Breast epithelium (tissue), 4 donors: Measurements from ENCODE around the gene BCL11B. TPM values are rescaled to one million over a fixed set of nuclear protein-coding genes. Genes with fewer than 3 reads are reported as not detected.

Source experiments
- DNase-seq, 2 donors: peaks; one replicate each; pipeline ENCODE4 v3.0.0-alpha.2; 2019; ENCODE audit warnings: low spot score in 2 of 2
- H3K27ac ChIP-seq, 2 donors: fragments of 200-600 bp; sonication (generic) in 1 of 2; one replicate each; pipeline ENCODE4 v1.5.1; 2016 to 2019; ENCODE audit warnings: mild to moderate bottlenecking in 1 of 2
- H3K27me3 ChIP-seq, 2 donors: fragments of 200-600 bp; sonication (generic) in 1 of 2; one replicate each; pipeline versions ENCODE4 v1.5.1 to v1.6.0; 2017 to 2019; ENCODE audit warnings: control low read depth in 1 of 2, mild to moderate bottlenecking in 1 of 2
- H3K36me3 ChIP-seq: fragments of 200-600 bp; one replicate; pipeline ENCODE4 v1.5.1; 2019
- H3K4me1 ChIP-seq, 2 donors: fragments of 200-600 bp; sonication (generic); one replicate each; pipeline ENCODE4 v1.5.1; 2016 to 2019; ENCODE audit warnings: control low read depth in 1 of 2
- H3K4me3 ChIP-seq, 3 donors: fragments of 200-600 bp; sonication (generic); 1 replicate in 2 of 3; 2 replicates in 1 of 3; pipeline ENCODE4 v1.5.1; 2016 to 2019; ENCODE audit warnings: mild to moderate bottlenecking in 3 of 3, moderate library complexity in 2 of 3
- H3K9me3 ChIP-seq, 2 donors: fragments of 200-600 bp; sonication (generic) in 1 of 2; one replicate each; pipeline ENCODE4 v1.5.1; 2016 to 2019; ENCODE audit warnings: control low read depth in 1 of 2
- POLR2A ChIP-seq: fragments of 450-650 bp; IDR thresholded peaks from one replicate; pipeline ENCODE4 v1.6.1; 2016; ENCODE audit warnings: antibody characterized with exemption, mild to moderate bottlenecking, moderate library complexity
- POLR2AphosphoS5 ChIP-seq, 3 donors: sonication (generic); formaldehyde crosslinking; IDR thresholded peaks; one replicate each; pipeline ENCODE4 v1.6.1; 2017; ENCODE audit warnings: antibody characterized with exemption in 3 of 3
- intact Hi-C: fragments of 100-400 bp; cut with DNase I; formaldehyde crosslinking; loops from one replicate; pipeline ENCODE4 v1.15.1; 2023; ENCODE audit warnings: low total_unique reads
- total RNA-seq, 3 donors: library from RNA; depleted of rRNA; stranded (reverse); fragments of >200 nt; gene quantifications; one replicate each; pipeline ENCODE4 v1.1.0, GENCODE V29; 2016
- TF ChIP-seq, protein P1 (sequence below), 3 donors: fragments of 450-650 bp; IDR thresholded peaks; one replicate each; pipeline ENCODE4 v1.5.1; 2016 to 2017; ENCODE audit warnings: antibody characterized with exemption in 3 of 3, mild to moderate bottlenecking in 3 of 3, moderate library complexity in 3 of 3

Gene BCL11B
- total RNA-seq, 3 donors from 2014 or later, result 0.96 to 3.9 (median 2.6) TPM

DNA sequence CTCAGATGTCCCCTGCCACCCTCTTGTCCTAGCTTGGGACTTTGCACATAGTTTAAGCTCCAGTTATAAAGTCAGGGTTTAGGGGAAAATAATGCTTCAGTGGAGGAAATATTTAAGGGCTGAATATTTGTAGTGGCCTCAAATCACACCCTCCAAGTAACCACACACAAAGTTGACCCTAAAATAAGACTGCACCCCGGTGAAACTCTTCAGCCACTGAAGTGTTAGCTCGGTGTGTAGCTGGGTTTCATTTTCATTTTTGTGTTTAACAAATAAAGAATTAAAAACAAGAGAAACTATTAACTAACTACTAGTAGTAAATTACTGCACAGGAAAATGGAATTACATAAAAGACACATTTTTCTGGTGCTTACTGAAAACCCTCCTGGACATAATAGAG lies 14.8 kb upstream of the BCL11B start:
- Histone ChIP-seq H3K27me3 (peaks cover 0 to 28% of the 10 kb centered on the region in 2 donors), H3K4me1 (no peaks in the 10 kb centered on the region), H3K4me3 (no peak overlapping the region), H3K27ac (no peak overlapping the region), H3K9me3 (no peaks in the 10 kb centered on the region), H3K36me3 (no peaks in the 10 kb centered on the region)
- no peak for DNase-seq
- intact Hi-C loops, result no loop called here
- no peak for TF ChIP-seq POLR2A
- no peak for TF ChIP-seq POLR2AphosphoS5 (IDR thresholded peaks at IDR 0.05)
- TF ChIP-seq, protein P1, sequence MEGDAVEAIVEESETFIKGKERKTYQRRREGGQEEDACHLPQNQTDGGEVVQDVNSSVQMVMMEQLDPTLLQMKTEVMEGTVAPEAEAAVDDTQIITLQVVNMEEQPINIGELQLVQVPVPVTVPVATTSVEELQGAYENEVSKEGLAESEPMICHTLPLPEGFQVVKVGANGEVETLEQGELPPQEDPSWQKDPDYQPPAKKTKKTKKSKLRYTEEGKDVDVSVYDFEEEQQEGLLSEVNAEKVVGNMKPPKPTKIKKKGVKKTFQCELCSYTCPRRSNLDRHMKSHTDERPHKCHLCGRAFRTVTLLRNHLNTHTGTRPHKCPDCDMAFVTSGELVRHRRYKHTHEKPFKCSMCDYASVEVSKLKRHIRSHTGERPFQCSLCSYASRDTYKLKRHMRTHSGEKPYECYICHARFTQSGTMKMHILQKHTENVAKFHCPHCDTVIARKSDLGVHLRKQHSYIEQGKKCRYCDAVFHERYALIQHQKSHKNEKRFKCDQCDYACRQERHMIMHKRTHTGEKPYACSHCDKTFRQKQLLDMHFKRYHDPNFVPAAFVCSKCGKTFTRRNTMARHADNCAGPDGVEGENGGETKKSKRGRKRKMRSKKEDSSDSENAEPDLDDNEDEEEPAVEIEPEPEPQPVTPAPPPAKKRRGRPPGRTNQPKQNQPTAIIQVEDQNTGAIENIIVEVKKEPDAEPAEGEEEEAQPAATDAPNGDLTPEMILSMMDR (IDR thresholded peaks at IDR 0.05), result no peak

DNA sequence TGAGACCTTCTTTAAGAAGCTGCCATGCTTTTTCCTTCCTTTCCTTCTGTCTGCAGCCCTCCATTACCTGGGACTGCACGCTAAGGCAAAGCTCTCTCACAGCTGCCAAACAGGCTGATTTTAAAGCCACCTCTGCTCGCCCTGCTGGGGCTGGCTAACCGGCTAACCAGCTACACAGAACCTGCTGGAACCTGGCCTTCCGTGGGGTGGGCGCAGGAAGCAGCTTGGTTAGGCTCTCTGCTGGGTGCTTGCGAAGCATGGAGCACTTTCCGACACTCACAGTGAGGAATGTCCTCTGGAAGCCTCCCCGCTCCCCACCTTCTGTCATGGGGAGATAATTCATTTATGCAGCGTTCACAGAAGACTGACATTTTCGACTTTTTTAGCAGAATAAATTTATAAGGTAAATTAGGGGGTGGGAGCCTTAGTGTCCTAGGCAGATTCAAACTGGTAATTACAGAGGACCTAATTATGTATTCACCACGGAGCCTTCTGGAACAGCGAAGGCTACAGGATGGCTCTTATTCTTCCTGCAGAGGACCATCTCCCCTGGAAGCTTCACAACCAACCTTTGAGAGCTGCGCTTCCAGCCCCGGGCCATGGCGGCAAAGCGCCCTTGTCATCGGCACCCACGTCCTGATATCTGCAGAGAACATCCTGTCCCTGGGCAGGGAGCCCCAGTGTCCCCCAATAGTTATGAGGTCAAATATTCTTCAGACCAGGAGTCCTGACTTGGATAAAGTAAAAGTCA lies 12.4 kb upstream of the BCL11B start:
- no peaks in the 10 kb centered on the region for H3K4me1 ChIP-seq
- peaks cover 0 to 37% of the 10 kb centered on the region in 2 donors for H3K27me3 ChIP-seq
- TF ChIP-seq POLR2A (no peak), POLR2AphosphoS5 (IDR thresholded peaks at IDR 0.05) (no peak)
- TF ChIP-seq, protein P1 (IDR thresholded peaks at IDR 0.05), result no peak
- no peaks in the 10 kb centered on the region for H3K9me3 ChIP-seq
- DNase-seq, result no peak
- no peak overlapping the region for H3K27ac ChIP-seq
- intact Hi-C loops, result no loop called here
- H3K36me3 ChIP-seq, result no peaks in the 10 kb centered on the region
- no peak overlapping the region for H3K4me3 ChIP-seq

DNA sequence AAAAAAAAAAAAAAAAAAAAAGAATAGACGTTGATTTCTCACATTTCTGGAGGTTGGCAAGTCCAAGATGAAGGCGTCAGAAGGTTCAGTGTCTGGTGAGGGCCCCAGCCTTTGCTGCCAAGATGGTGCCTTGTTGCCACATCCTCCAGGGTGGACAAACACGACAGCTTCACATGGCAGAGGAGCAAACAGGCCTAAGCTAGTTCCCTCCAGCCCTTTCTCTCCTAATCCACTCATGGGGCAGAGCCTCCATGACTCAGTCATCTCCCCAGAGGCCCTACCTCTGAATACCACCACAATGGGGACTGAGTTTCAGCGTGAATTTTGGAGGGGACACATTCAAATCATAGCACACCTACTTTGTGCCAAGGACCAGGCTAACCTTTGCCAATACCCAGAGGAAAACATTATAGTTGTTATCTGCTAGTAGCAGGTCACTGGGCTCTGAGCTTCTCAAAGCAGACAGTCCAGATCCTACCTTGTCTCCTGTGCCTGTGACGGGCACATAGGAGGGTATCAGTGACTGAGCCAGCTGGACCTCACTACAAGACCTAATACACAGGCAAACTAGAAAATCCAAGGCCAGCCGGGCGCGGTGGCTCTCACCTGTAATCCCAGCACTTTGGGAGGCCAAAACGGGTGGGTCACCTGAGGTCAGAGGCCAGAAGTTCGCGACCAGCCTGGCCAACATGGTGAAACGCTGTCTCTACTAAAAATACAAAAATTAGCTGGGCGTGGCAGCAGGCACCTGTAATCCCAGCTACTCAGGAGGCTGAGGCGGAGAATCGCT lies 10.5 kb upstream of the BCL11B start:
- DNase-seq, result no peak
- Histone ChIP-seq H3K36me3 (no peaks in the 10 kb centered on the region), H3K27me3 (peaks cover 0 to 42% of the 10 kb centered on the region in 2 donors)

DNA sequence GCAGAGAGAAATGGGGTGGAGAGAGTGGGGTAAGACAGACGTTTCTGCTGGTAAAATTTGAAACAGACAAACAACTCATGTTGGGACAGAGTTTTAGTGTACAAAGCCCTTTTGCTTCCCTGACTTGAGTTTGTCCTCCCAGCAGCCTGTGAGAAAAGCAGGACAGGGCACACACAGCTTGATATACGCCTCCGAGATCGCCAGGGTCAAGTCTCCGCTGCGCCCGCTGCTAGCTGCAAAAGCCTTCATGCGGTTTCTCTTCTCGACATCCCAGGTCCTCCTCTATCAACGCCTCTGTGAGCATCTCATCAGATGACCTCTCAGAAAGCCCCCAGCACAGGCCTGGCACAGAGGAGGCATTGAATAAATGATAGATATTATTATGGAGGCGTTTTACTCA lies 9.4 kb upstream of the BCL11B start:
- TF ChIP-seq POLR2AphosphoS5 (IDR thresholded peaks at IDR 0.05), result no peak
- no peak for TF ChIP-seq POLR2A
- TF ChIP-seq, protein P1 (IDR thresholded peaks at IDR 0.05), result no peak
- peaks cover 0 to 37% of the 10 kb centered on the region in 2 donors for H3K27me3 ChIP-seq

More for the DNA sequence above, 10.5 kb upstream of the BCL11B start:
- no peak overlapping the region for H3K27ac ChIP-seq
- no peak overlapping the region for H3K4me3 ChIP-seq
- no peaks in the 10 kb centered on the region for H3K4me1 ChIP-seq
- H3K9me3 ChIP-seq, result no peaks in the 10 kb centered on the region
- TF ChIP-seq POLR2AphosphoS5 (IDR thresholded peaks at IDR 0.05) (no peak), POLR2A (no peak)
- TF ChIP-seq, protein P1 (IDR thresholded peaks at IDR 0.05), result no peak
- intact Hi-C loops, result no loop called here

DNA sequence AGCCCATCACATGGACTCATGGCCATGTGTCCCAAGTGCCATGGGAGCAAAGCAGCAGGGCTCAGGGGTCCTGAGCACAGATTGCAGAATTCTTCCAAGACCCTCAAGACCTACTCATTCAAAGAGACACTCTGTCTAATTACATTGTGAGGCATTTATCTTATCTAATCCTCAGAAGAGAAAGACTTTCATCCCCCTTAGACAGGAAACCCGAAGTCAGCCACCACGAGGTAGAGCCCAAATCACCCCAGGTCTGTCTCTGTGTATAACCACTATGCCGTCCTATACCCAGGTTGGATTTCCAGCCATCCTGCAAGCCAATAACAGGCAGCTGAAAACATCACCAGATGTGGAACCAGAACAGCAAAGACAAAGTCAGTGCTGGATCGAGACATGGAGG lies 8.9 kb upstream of the BCL11B start:
- H3K27ac ChIP-seq, result no peak overlapping the region
- peaks cover 0 to 31% of the 10 kb centered on the region in 2 donors for H3K27me3 ChIP-seq
- no peak for DNase-seq
- TF ChIP-seq, protein P1 (IDR thresholded peaks at IDR 0.05), result no peak
- TF ChIP-seq POLR2A (no peak), POLR2AphosphoS5 (IDR thresholded peaks at IDR 0.05) (no peak)
- intact Hi-C loops, result no loop called here
- H3K4me3 ChIP-seq, result no peak overlapping the region
- H3K9me3 ChIP-seq, result no peaks in the 10 kb centered on the region
- H3K36me3 ChIP-seq, result no peaks in the 10 kb centered on the region
- H3K4me1 ChIP-seq, result no peaks in the 10 kb centered on the region

More for the DNA sequence above, 9.4 kb upstream of the BCL11B start:
- Histone ChIP-seq H3K4me3 (no peak overlapping the region), H3K9me3 (no peaks in the 10 kb centered on the region), H3K36me3 (no peaks in the 10 kb centered on the region), H3K27ac (no peak overlapping the region), H3K4me1 (no peaks in the 10 kb centered on the region)
- intact Hi-C loops, result no loop called here
- DNase-seq, result no peak
